Brain pericyte (primary cell): ENCODE measurements around the gene ACADS.

ENCODE experiments used
- DNase-seq: peaks from one replicate; pipeline ENCODE4 v3.0.0-alpha.2; 2012; ENCODE audit warnings: low read depth, low spot score

Gene ACADS

DNA sequence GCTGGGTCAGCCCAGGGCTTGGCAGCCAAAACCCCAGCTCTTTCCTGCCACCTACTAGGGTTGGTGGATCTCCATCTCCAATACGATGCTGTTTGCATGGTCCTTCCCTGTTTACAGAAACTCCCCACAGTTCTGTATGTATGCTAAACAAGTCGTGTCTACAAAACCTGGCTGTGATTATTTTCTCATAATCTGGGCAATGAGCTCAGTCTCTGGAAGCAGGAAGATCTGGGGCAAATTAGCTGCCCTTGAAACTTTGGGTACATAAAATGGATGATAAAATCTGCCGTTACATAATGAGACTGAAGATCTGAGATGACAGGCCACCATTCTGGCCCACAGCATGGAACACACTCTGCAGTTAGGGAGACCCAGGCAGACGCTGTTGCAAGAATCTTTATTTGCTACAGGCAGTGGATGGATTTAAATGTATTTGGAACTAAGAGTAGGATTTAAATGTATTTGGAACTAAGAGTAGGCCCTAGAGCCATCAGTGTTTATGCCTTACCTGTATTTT lies 31.7 kb downstream of the ACADS start:
- DNase-seq: no peak

DNA sequence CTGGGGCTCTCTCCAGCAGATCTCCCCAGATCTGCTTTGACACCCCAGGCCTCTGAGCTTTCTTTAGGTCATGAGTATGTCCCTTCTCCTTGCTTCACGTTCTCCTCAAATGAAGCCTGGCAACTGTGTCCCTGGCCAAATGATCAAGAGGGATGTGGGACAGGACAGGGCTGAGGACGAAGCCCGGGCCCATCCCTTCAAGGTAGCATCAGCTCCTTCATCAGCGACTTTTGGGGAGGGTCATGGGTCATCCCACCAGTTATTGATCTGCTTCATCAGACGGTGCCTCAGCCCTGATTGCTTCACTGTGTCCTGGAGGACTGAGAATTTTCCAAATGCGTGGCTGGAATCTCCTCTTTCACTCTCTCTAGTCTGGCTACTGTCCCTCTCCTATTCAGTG lies 32.3 kb downstream of the ACADS start:
- no peak for DNase-seq

DNA sequence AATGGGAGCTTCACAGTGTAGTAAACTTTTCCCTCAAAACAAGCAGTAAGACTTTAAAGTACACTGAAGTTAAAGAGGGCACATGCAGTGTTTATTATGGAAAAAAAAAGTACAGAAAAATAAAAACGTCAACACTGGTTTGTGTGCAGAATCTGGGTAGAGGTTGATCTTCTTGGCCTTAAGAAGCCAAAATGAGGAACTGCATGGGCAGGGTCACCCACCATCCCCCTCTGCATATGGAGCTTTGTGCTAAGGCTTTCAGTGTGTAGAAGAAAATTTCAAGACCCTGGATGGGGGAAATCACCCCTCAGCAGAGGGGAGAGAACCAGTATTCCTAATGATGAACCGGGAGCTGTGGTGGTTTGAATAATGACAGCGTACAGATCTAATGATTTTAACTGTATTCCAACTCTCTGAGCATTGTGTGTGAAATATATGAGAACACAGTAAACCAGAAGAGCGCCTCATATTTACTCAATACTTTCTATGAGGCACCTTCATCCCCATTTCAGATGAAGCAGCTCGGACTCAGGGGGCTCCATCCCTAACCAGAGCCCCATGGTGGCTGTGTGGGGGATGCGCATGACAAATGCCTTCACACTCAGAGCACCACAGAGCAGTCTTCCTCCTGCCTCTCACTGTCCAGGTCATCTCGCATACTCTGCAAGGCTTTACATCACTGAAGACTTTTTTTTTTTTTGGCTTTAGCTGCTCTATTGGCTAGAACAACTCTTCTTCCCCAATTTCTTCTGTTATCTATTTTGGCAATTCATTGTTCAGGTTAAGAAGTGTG lies 33.4 kb downstream of the ACADS start:
- DNase-seq: no peak

DNA sequence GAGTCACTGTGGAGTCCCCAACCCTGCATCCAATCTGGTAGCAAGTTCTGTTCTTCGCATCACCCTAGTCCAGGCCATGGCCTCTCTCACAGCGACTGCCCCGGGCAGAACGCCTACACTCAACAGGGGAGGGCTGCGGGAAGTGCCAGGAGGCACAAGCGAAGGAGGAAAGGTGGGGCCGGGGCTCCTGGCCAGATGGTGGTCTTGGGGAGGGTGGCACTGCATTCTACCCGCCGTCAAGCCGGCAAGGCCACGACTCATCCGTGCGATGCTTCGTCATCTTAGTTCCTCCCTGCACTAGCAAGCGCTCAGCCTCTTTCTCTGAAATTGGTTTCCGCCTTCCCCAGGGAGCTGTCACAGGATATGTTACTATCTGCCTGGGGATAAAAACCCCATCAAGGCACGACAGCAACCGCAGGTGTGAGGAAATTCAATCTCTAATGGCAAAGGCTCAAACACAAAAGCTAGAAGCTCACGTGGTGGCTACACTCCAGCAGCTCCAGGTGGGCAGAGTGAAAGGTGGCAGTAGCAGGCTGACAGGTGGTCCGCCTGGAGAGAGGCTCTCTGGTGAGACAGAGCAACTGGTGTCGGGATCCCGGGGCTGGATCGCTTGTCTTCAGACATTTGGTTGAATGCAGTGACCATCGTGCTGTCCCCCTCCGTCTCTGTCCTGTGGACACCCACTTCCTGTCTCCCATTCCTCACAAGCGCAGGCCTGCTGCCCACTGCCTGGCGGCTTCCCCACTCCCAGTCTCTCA lies 34.1 kb downstream of the ACADS start:
- no peak for DNase-seq

DNA sequence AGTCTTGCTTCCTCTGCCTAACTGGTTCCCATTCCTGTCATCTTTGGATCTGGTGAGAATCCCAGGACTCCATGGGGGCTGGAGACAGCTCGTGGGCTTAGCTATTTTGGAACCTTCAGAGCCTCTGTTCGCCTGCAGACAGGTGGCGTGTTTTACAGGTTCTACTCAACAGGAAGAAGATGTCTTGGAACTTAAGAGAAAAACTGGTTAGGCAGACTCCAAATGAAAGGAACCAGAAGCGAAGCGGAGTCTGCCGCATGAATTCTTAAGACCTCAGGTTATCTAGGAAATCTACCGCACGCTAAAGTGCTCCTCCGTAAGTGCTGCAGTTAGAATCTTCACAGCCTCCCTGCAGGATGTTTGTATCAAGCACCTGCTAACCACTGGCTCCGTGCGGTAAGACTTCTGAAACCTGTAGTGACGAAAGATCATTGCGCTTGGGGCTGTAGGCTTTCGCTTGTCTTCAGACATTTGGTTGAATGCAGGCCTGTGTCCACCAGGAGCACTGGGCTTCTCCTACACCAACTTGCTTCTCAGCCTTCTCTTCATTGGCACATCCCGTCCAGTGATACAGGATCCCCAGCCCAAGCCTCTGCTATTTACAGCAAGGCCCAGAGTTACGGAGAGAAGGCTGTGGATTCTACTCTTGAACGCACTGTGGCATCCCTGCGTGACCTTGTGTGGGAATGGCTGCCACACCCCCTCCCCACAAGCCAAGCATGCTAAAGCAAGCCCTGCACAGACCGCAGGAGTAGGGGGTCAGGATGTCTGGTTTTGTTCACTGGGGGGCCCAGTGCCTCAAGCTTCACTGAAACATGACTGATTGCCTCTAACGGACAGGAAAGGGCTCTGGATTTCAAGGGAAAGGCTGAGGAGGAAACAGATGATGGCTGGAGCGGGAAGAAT lies 35.0 kb downstream of the ACADS start:
- DNase-seq: no peak

DNA sequence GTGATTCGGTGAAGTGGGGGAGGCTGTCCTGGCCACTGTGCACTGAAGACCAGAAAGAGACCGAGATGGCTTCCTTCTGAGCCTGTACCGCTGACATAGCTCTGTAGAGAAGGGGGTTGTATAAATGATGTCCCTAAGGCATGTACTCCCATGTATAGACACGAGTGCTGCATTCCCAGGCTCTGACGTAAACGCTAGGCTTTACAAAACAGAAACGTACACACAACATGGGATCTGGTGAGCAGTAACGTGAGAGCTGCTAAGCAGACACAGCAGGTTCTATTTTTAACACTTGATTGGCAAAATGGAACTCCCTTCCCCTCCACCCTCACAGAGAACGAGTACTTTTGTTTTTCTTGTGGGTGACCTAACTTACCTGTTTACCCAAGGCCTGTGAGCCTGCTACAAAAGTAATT lies 35.9 kb downstream of the ACADS start:
- DNase-seq: peak; percentile 76

DNA sequence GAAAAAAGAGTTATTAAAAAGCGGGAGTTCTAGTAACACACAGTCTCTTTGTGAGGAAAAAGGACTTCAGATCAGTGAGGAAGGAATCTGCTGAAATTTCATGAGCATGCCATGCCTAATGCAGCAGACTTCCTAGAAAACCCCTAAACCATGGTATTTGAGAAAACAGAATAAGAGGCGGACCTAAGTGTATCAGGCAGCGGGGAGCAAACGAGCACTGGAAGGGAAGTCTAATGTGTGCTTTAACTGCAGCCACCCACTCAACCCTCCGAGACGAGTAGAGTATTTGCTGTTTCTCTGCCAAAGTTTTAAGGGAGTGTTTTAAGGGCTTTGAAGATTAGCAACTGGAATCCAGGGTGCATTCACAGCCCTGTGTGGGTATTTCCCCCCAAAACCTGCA lies 36.5 kb downstream of the ACADS start:
- no peak for DNase-seq

DNA sequence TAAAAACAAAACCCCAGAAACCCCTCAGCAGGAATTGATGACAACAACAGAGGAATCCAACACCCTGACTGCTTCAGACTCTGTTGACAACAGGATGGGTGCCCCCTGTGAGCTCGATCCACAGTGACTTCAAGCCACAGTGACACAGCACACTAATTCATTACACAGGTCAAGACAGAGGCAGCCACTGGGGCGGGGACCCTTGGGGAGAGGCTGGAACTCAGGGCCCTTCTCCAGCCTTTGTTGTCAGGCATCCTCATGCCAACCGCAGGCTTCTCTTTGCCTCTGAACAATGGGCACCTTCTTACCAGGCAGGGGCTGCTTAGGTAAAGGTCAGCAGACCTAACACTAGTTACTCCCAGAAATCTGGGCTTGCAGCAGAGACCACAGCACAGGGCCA lies 37.6 kb downstream of the ACADS start:
- DNase-seq: no peak

DNA sequence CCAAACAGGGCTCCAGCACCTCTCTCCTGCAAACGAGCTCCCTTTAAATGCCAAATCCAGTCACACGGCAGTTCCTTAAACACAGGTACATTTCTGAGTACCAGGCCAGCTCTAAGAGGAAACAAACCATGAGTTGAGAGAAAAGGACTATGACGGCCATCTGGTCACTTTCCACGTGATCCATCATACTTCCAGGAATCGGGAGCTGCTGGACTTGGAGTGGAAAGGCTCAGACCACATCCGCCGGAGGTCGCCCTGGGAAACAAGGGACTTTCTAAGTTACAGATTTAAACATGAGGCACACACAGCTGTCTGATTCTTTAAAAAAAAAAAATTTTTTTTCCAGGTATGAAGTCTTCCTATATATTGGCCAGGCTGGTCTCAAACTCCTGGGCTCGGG lies 39.2 kb downstream of the ACADS start:
- DNase-seq: no peak

DNA sequence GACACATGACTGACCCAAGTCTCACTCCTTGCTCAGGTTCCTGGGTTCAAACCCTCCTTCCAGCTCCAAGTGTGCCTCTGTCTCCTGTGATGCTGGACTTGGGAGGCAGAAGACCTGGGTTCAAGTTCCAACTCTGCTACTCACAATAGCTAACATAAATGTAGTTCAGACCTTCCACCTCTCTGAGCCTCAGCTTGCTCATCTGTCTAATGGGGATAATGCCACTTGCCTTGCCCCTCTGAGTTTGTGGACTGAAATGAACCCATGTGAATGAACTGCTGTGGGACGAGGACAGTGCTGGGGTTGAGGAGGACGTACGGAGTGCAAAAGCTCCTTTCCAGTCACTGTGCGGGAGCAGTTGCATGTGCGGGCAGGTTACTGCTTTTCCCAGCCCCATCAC lies 40.9 kb downstream of the ACADS start:
- DNase-seq: no peak

DNA sequence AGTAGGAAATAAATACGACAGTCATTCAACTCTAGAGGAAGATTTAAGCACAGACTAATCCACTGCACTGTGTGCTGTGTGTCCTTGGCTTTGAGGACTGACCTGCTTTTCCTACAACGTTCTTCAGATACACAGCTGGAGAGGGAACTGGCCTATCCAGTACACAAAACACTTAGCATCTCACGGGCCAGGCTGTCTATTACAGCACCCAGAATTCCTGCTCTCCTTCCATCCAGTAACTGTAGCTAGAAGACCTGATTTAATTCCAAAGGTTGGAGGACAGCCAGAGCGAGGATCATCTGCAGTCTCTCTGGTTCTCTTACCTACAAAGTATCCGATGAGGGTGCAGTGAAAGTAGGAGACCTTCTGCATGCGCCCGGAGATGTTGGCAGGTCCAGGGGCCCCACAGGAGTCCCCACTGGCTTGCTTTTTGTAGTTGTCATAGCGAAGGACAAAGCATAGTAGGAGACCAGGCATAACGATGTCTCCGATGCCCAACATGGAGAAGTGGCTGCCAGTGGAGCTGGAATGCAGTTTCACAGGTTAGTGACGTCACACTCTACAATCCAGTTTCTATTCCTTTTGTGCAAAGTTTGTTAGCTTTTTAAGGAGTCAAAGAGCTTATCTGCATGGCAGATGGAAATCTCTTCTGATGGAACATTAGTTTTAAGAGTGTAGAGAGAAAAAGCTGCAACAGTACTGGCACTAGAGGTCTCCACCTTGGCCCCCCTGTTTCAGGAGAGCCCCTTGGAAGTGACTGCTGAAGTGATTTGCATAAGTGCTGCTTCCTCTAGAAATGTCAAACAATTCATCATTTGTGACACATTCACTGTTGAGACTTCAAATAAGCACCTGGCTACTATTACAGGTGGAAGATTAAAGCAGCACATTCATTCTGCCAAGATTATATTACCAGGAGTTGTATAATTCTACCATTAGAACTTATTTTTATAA lies 41.7 kb downstream of the ACADS start:
- DNase-seq: no peak

DNA sequence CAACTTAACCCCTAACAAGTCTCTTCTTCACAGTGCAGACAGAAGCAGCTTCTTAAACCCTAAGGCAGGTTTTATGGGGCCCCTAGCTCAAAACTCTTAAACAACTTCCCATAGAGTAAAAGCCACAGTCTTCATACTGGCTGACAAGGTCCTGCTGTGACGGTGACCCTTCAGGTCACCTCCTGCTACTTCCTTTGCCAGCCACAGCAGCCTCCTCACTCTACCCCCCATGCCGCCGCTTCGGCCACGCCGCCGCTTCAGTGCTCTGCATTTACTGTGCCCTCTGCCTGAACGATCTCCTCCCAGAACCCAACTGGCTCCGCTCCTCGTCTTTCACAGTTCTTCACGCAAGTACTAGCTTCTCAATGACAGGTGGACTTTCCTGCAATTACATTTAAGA lies 45.5 kb downstream of the ACADS start:
- peak; percentile 52 for DNase-seq

DNA sequence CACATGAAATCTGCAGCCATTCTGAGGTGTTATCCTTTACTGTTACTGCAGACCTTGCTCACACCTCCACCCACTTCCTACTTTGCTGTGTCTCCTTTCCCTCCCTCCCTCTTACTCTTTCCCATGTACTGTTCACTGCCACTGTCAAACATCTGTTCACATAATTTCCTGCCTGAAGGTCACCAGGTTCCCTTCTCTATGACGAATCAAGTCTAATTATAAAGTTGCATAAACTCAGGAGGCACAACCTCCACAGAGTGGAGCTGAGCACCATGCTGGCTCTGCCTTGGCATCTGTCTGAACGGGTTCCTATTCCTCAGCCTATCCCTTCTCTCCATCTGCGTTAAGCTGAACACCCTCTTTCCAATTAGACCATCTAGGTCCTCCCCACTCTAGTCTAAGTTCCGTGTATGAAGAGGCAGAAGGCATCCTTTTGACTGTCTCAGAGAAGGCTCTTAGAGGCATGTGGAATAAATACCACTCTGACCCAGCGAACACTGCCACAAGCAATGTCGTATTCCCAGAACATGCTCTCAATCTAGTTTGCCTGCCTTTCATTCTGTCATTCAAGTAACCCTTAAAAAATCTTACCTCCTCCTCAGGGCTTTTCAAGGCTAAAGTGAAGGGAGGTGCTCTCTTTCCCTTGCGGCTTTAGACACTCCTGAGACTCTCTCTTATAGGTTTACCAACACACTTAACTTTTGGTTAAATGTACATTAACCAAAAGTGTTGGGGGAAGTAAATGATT lies 48.7 kb downstream of the ACADS start:
- DNase-seq: no peak

DNA sequence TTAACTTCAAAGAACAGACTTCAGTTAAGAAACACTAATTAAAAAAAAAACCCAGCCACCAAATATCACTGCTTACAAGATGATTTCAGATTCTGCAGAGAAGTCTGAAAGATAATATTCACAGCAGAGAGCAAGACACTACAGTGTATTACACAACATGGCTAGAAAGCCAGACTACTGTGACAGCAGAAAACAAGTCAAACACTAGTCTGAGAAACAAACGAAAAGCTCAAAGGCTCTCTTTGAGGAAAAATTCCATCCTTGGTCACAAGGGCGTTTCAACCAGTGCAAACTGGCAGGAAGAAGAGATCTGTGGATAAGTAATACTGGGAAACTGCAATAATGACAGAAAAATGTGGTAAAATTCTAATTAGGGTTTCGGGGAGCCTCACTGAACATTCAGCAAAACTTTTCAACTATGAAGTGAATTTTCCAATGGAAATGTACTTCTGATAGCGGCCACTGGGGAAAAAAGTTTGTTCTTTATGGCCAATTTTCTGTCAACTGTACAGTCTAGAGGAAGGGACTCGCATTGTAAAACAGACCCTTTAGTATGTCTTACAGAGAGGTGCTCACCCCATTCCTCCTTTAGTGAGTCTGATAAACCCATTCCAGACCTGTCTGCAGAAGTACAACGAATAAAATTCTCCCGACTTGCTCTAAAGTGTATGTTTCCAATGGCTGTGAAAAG lies 50.4 kb downstream of the ACADS start:
- DNase-seq: no peak

DNA sequence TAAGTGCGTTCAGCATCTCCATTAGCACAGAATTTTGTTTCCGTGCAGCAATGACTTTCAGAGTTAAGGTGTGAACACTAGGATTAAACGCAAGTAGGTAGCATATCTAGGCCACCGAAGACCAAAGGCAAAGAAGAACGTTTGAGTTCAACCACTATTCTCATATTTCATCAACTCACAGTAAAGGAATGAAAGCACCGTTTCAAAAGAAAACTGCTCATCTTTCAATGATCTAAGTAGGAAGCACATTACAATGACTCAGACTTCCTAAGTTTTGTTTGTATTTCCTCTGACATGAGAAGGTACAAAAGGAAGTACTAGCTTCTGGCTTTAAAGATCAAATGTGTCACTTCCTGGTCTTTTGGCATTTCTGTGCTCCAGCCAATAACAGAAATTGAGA lies 57.6 kb downstream of the ACADS start:
- no peak for DNase-seq

DNA sequence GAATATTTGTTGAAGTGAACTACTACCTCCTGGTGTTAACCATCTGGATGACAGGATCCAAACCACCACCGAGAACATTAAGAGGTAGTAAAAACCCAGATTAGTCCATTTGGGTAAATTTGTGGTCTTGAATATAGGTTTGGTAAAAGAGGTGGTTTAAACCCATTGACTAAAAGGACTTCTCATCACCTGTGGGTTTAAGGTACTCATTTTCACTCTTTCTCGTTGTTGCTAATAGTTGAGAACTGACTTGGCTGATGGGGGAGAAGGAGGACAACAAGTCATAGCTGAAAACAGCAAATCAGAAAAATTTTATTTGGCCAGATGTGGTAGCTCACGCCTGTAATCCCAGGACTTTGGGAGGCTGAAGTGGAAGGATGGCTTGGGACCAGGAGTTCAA lies 59.2 kb downstream of the ACADS start:
- no peak for DNase-seq

DNA sequence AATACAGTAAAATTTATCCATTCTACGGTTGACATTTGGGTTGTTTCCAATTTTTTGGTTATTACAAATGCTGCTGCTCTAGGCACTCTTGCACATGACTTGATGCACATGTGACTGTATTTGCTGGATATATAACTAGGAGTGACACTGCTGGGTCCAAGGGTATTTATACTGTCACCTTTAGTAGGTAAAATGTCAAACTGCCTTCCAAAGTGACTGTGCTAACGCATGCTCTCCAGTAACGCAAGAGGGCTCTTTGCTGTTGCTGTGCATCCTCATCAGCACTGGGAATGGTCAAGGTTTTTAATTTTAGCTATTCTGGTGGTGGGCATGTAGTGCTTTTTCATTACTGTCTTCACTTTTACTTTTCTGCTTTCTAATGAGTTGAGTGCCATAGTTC lies 62.3 kb downstream of the ACADS start:
- DNase-seq: no peak
